Right lobe of liver (tissue), 6 donors: ENCODE measurements around the gene DTNA. TPM values are rescaled to one million over a fixed set of nuclear protein-coding genes. Genes with fewer than 3 reads are reported as not detected.

Source experiments
- ATAC-seq, 4 donors: fragments of 200-7000 bp; cut with Tn5 transposase; one replicate each; pipeline ENCODE4 v1.9.1; 2020; ENCODE audit warnings: mild to moderate bottlenecking in 4 of 4, moderate library complexity in 4 of 4
- DNase-seq, 3 donors: peaks; one replicate each; pipeline ENCODE4 v3.0.0-alpha.2; 2020
- H3K27ac ChIP-seq, 3 donors: fragments of 200-600 bp; one replicate each; pipeline ENCODE4 v1.8.0; 2022
- H3K27me3 ChIP-seq, 2 donors: fragments of 200-600 bp; one replicate each; pipeline ENCODE4 v1.8.0; 2022
- H3K36me3 ChIP-seq, 4 donors: fragments of 200-600 bp; sonication (generic) in 1 of 4; one replicate each; pipeline versions ENCODE4 v1.5.1 to v1.8.0; 2017 to 2022; ENCODE audit warnings: control low read depth in 1 of 4
- H3K4me1 ChIP-seq, 4 donors: fragments of 200-600 bp; sonication (generic) in 1 of 4; one replicate each; pipeline versions ENCODE4 v1.5.1 to v1.8.0; 2017 to 2022; ENCODE audit warnings: control low read depth in 1 of 4
- H3K4me3 ChIP-seq, 3 donors: fragments of 200-600 bp; one replicate each; pipeline ENCODE4 v1.8.0; 2022
- H3K9me3 ChIP-seq, 4 donors: fragments of 200-600 bp; sonication (generic) in 1 of 4; one replicate each; pipeline versions ENCODE4 v1.5.1 to v1.8.0; 2017 to 2022; ENCODE audit warnings: control low read depth in 1 of 4
- CTCF ChIP-seq, 4 donors: fragments of 200-600 bp in 3 of 4; fragments of 450-650 bp in 1 of 4; IDR thresholded peaks; one replicate each; pipeline versions ENCODE4 v1.5.1 to v1.8.0; 2016 to 2022; ENCODE audit warnings: antibody characterized with exemption in 4 of 4, mild to moderate bottlenecking in 2 of 4
- POLR2A ChIP-seq: fragments of 450-650 bp; IDR thresholded peaks from one replicate; pipeline ENCODE4 v1.6.1; 2017; ENCODE audit warnings: antibody characterized with exemption, mild to moderate bottlenecking
- WGBS: methylation state at CpG from one replicate; pipeline ENCODE4 v1.1.6; 2018; ENCODE audit warnings: low coverage, low lambda C conversion rate; ENCODE audit not compliant: insufficient coverage; ENCODE audit errors: missing lambda C conversion rate; 5-methylcytosine and 5-hydroxymethylcytosine counted together
- intact Hi-C, 2 donors: fragments of 100-400 bp; cut with DNase I; formaldehyde crosslinking; loops; one replicate each; pipeline versions ENCODE4 v1.11.2 to v1.14.1; 2022
- total RNA-seq, 6 experiments: library from RNA; depleted of rRNA in 2 of 6; stranded (reverse); fragments of >200 nt in 2 of 6; fragmentation: NEBNext Ultra II Directional in 3 of 6; extraction: Animal tissue kit (Norgen Biotek cat#: 25700) in 3 of 6; gene quantifications; one replicate each; pipeline versions ENCODE4 v1.1.0 to v1.2.4, GENCODE V29; 2016 to 2023
- donor health status: DM: no; HTN: yes; CAD: no.
- donor health status: DM: no; HTN: no; CAD: no.
- donor health status: DM: no; HTN: no; CAD: no.
- donor health status: DM: no; HTN: yes; CAD: no.
- donor health status: DM: no; HTN: yes; CAD: no.

The DTNA gene
- total RNA-seq, 6 experiments from 2014 or later: 0.90 to 29.4 (median 13.7) TPM

GRCh38 chr18:34773378-34773777 is 63.3 kb downstream of the DTNA start:
- peaks cover 0 to 2% (median 0%) of the 10 kb centered on the region in 4 donors for H3K4me1 ChIP-seq
- no peak for TF ChIP-seq CTCF (IDR thresholded peaks at IDR 0.05)
- no peak for TF ChIP-seq POLR2A
- no peak for DNase-seq
- intact Hi-C loops: no loop called here
- 37% methylated on average over 2 of the region's 2 CpGs for WGBS
- H3K27ac ChIP-seq: no peak overlapping the region
- ATAC-seq: no peak
- no peak overlapping the region for H3K4me3 ChIP-seq
- no peaks in the 10 kb centered on the region for H3K9me3 ChIP-seq
- no peaks in the 10 kb centered on the region for H3K27me3 ChIP-seq
- no peaks in the 10 kb centered on the region for H3K36me3 ChIP-seq

- no peaks in the 10 kb centered on the region for H3K9me3 ChIP-seq
- H3K4me3 ChIP-seq: no peak overlapping the region
- DNase-seq: peak; percentile 53 to 71 (median 57)
- H3K4me1 ChIP-seq: peaks cover 0 to 2% (median 0%) of the 10 kb centered on the region in 4 donors
- no peak overlapping the region for H3K27ac ChIP-seq
- intact Hi-C loops: no loop called here
- TF ChIP-seq POLR2A (no peak), CTCF (IDR thresholded peaks at IDR 0.05) (no peak)
- 27% methylated on average over 4 of the region's 7 CpGs for WGBS
- no peaks in the 10 kb centered on the region for H3K36me3 ChIP-seq
- peak in 3 of 4 donors; percentile 63 to 90 (median 86) for ATAC-seq
- H3K27me3 ChIP-seq: no peaks in the 10 kb centered on the region
These were observed 64.1 kb downstream of the DTNA start for GRCh38 chr18:34773961-34774766.

- intact Hi-C loops: no loop called here
- DNase-seq (no peak), ATAC-seq (no peak)
- Histone ChIP-seq H3K9me3 (no peaks in the 10 kb centered on the region), H3K4me1 (peaks cover 0 to 2% (median 0%) of the 10 kb centered on the region in 4 donors), H3K27ac (no peak overlapping the region), H3K27me3 (no peaks in the 10 kb centered on the region), H3K4me3 (no peak overlapping the region), H3K36me3 (no peaks in the 10 kb centered on the region)
- WGBS: 81% methylated on average over 3 of the region's 3 CpGs
- no peak for TF ChIP-seq POLR2A
These were observed 65.4 kb downstream of the DTNA start for GRCh38 chr18:34775461-34775860.

- DNase-seq: no peak
- no peaks in the 10 kb centered on the region for H3K9me3 ChIP-seq
- H3K27me3 ChIP-seq: no peaks in the 10 kb centered on the region
- H3K4me1 ChIP-seq: peaks cover 0 to under 1% (median 0%) of the 10 kb centered on the region in 4 donors
- ATAC-seq: no peak
- TF ChIP-seq CTCF (IDR thresholded peaks at IDR 0.05) (no peak), POLR2A (no peak)
- no peak overlapping the region for H3K4me3 ChIP-seq
- no peaks in the 10 kb centered on the region for H3K36me3 ChIP-seq
- intact Hi-C loops: no loop called here
- no peak overlapping the region for H3K27ac ChIP-seq
These were observed 69.0 kb downstream of the DTNA start for GRCh38 chr18:34779112-34779511.

- ATAC-seq (no peak), DNase-seq (no peak)
- 85% methylated on average over 2 of the region's 2 CpGs for WGBS
- intact Hi-C loops: no loop called here
- no peak overlapping the region for H3K4me3 ChIP-seq
- H3K36me3 ChIP-seq: no peaks in the 10 kb centered on the region
- no peak for TF ChIP-seq POLR2A
- TF ChIP-seq CTCF (IDR thresholded peaks at IDR 0.05): no peak
- no peak overlapping the region for H3K27ac ChIP-seq
- no peaks in the 10 kb centered on the region for H3K27me3 ChIP-seq
- H3K4me1 ChIP-seq: no peaks in the 10 kb centered on the region
- H3K9me3 ChIP-seq: no peaks in the 10 kb centered on the region
These were observed 70.8 kb downstream of the DTNA start for GRCh38 chr18:34780856-34781255.
